HG02759 (cell line): Measurements from ENCODE around the gene GFER.
A peak's percentile ranks its signal among the peaks of the same experiment; 100 is the strongest.
"Not testable (repeated sequence)": the region's sequence is repeated elsewhere in the genome, so short reads cannot be mapped to it uniquely, and the experiment has no call there.

Experiments used
- ATAC-seq: cut with Tn5 transposase; IDR thresholded peaks from one replicate; pipeline ENCODE4 v1.9.1; 2021; ENCODE audit warnings: mild to moderate bottlenecking, moderate library complexity; ENCODE audit not compliant: unreplicated experiment

The GFER gene

DNA sequence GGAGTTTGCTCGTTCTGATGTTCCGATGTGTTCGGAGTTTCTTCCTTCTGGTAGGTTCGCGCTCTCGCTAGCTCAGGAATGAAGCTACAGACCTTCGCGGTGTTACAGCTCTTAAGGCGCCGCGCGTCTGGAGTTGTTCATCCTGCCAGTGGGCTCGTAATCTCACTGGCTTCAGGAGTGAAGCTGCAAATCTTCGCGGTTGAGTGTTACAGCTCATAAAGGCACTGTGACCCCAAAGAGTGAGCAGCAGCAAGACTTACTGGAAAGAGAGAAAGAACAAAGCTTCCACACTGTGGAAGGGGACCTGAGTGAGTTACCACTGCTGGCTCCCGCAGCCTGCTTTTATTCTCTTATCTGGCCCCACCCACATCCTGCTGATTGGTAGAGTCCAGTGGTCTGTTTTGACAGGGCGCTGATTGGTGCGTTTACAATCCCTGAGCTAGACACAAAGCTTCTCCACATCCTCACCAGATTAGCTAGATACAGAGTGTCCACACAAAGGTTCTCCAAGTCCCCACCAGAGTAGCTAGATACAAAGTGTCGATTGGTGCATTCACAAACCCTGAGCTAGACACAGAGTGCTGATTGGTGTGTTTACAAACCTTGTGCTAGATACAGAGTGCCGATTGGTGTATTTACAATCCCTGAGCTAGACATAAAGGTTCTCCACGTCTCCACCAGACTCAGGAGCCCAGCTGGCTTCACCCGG lies 26.4 kb upstream of the GFER start:
- ATAC-seq = not testable (repeated sequence)

DNA sequence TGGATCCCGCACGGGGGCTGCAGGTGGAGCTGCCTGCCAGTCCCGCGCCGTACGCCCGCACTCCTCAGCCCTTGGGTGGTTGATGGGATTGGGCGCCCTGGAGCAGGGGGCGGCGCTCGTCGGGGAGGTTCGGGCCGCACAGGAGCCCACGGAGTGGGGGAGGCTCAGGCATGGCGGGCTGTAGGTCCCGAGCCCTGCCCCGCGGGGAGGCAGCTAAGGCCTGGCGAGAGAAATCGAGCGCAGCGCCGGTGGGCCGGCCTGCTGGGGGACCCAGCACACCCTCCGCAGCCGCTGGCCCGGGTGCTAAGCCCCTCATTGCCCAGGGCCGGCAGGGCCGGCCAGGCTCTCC lies 25.9 kb upstream of the GFER start:
- not testable (repeated sequence) for ATAC-seq

DNA sequence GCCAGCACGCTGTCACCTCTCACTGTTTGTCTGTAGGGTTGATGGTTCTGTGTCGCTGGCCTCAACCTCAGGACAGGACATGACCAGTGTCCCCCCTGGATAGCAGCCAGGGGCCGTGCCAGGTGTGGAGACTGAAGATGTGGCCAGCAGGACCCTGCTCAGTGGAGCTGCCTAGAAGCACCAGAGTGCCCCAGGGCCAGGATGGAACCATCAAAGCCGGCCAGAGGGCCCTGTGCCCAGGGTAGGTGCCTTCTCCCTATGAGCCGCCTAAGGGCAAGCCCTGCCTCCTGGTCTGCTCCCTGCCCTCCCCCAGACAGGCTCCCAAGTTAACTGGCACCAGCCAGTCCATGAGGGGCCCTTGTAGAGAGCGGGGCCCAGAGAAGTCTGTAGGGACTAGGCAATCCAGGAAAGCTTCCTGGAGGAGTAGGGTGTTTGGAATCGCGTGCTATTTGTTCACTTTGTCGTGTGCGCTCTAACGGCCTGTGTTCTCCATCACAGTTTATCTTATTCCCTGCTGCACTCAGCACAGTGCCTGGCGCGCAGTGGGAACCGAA lies 25.2 kb upstream of the GFER start:
- no peak for ATAC-seq

DNA sequence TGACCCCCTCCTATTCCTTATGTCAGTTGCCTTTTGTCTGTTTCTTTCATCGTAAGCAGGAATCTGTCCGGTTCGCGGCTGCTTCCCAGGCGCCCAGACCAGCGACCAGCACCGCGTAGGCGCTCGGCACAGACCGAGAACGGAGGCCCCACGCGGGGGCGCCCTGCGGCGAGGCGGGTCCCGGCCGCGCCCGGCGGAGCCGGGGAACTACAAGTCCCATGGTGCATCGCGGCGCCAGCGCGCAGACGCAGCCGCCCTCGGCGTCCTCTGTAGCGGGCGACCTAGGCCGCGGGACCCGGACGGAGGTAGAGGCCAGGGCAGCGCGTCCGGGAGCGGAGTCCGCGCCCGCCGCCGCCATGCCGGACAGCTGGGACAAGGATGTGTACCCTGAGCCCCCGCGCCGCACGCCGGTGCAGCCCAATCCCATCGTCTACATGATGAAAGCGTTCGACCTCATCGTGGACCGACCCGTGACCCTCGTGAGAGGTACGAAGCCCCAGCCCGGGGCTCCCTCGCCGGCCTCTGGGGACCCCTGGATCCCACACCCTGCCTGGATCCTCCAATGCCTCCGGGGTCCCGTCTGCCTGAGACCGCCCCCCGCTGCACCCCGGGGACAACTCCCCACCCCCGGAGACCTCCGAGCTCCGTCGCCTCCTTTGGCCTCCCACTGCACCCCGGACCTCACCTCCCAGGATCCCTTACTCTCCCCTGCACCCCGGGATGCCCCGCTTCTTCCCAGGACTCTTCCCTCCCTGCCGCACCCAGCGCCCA lies 24.5 kb upstream of the GFER start, which contains the start of gene NDUFB10:
TSS of gene NDUFB10 (plus strand) at position 270 of the 771 bp plus-strand sequence. CDS start at position 357, 87 bp downstream.
- ATAC-seq = peak; percentile 79

DNA sequence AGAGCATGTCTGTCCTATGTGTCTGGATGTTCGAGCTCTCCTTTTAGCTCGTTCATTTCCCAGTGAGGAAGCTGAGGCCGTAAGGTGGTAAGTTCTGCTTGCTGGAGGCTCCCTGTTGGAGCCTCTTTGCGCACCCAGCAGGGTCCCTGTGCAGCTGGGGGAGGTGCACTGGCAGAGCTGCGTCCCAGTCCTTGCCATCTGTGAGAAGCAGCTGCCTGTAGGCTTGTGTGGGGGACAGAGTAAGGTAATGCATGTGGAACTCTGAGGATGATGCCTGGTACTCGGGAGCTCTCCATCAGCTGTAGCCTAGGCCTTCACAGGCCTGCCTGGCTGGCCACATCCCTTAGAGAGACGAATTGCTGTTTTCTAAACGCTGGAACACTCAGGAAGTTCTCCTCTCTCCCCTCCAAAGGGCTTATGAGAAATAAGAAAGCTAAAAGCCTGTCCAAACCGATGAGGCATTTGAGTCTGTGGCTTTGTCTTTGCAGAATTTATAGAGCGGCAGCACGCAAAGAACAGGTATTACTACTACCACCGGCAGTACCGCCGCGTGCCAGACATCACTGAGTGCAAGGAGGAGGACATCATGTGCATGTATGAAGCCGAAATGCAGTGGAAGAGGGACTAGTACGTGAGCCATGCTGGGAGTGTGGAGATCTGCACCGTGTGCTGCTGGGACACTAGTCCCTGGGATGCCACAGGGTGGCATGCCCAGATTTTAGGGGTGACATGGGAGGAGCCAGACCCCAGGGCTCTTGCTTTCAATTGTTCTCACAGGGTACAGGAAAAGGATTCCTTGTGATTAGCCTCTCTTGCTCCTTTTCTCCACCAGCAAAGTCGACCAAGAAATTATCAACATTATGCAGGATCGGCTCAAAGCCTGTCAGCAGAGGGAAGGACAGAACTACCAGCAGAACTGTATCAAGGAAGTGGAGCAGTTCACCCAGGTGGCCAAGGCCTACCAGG lies 23.0 kb upstream of the GFER start:
- no peak for ATAC-seq

DNA sequence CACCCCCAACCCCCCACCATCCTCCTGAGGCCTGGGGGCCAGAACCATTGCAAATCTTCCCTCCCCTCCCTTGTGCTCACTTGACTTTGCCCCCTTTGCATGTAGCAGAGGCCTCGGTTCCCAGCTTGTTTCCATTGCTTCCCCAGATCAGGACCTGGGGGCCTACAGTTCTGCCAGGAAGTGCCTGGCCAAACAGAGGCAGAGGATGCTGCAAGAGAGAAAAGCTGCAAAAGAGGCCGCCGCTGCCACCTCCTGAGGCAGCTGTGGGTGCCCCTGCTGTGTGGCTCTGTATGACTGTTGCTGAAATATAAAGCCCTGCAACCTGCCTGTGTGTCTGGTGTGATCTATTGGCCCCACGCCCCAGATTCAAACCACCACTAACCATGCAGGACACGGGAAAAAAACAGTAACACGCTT lies 22.3 kb upstream of the GFER start:
- ATAC-seq = no peak

DNA sequence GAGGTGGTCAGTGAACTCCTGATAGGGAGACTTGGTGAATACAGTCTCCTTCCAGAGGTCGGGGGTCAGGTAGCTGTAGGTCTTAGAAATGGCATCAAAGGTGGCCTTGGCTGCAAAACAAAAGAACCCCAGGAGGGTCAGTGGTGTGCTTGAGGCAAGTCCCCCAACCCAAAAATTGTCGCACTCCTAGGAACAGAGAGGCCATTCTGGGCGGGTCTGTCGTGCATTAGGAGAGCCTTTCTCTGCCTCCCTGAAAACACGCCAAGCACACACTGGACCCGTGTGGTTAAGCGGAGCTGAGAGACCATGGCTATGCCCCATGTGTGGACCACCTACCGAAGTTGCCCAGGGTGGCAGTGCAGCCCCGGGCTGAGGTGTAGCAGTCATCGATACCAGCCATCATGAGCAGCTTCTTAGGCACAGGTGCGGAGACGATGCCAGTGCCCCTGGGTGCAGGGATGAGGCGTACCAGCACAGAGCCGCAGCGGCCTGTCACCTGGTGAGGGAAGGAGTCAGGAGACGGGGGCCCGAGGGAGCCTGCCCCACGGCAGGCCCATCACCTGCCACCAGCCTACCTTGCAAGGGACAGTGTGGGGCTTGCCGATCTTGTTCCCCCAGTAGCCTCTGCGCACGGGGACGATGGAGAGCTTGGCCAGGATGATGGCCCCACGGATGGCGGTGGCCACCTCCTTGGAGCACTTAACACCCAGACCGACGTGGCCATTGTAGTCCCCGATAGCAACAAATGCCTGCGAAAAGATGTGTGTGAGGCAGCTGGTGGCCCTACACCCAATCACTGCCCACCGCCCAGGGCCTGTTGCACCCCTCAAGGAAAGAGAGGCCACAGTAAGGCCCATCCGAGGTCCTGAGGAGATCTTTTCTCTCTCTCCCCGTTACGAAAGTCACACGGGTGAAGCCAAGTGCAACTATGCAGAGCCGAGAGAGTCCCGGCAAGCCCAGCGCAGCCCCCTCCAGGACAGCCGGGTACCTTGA lies 21.5 kb upstream of the GFER start:
- ATAC-seq = not testable (repeated sequence)

DNA sequence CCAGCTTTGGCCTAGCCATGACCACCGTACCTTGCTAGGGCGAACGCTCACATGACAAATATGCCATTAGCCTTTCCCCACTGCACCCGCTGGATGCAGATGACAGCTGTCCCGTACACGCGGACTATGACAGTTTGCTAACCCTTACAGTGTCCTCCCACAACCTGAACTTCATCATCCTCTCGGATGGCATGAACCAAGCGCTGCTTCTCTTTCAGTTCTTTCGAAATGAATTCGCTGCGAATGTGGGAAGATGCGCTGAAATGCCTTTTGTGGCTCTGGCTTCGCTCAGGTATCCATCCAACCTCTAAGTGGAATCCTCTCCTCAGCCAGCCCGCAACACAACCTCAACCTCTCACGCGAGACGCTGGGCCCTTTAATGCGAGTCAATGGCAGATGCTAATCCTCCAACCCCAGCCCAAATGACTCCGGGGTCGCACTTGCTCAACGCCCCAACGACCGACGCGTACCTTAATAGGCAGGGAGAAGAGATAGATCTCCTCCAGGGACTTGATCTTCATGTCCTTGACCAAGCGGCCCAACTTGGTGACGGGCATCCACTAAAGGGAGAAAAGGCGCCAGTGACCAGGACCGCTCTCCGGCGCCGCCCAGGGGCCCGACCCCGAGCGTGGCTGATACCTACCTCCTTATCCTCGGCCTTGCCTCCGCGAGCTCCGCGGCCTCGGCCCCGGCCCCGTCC lies 20.0 kb upstream of the GFER start:
- peak; percentile 1 for ATAC-seq

DNA sequence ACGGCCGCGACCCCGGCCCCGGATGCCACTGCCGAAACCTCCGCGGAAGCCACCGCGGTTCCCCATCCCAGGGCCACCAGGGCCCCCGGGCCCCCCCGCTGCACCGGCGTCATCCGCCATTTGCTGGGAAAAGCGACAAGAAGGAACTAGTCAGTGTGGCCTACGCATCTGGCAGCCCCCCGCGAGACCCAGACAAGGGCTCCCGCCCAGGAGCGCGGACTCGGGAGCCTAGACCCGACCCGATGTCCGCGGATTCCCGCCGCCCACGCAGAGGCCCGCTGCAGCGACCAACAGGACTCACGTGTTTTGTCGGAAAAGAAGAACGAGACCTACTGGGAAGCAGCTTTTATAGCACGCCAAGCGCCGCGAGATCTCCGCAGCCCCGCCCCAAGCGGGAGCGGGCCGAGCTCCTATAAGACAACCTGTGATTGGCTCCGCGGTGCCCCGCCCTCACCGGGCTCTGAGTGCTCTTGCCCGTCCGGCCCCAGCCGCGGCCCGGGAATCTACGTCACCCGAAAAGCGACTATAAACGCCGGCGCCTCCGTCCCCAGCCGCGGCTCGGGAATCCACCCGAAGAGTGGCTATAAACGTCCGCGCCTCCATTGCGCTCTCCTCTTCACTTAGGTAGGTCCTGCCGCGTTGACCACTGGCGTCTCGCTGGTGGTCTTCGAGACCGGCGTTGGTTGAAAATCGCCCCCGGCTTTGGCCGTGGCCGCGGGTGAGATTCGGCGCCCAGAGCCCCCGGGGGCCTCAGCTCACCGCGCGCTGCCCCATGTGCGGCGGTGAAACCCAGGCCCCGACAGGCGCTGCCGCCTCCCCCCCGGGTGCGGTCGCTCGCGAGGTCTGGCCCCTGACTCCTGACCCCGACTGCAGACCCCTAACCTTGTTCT lies 19.2 kb upstream of the GFER start, which contains the start of gene RPS2:
TSS of gene RPS2 (minus strand) at position 321 of the 890 bp plus-strand sequence. CDS start at position 120, 201 bp downstream.
- peak; percentile 87 for ATAC-seq

DNA sequence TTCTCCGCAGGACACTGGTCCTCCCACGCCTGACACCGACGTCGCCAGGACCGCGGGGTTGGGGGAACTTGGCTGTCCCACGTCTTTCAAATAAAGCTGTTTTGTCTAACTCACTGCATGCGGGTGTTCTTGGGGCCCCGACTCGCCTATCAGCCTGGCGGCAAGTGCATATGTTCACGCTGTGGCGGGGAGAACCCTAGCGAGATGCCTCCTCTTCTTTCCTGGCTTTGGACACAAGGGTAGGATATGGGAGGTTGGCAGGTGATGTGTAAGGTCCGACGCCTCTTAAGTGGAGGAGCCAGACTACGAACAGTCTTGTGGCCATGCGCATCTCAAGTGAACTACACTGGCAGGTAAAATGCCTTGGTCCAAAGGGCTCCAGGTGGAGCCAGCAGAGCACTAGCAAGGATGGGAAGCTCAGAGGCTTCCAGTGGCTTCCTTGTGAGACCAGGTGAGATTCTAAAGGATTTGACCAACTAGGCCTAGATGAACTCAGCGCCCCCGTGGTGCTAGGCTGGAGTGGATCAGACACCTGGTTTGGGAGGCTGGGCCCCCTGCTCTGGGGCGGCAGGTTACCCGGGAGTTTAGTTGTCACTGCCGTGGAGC lies 18.5 kb upstream of the GFER start:
- no peak for ATAC-seq

DNA sequence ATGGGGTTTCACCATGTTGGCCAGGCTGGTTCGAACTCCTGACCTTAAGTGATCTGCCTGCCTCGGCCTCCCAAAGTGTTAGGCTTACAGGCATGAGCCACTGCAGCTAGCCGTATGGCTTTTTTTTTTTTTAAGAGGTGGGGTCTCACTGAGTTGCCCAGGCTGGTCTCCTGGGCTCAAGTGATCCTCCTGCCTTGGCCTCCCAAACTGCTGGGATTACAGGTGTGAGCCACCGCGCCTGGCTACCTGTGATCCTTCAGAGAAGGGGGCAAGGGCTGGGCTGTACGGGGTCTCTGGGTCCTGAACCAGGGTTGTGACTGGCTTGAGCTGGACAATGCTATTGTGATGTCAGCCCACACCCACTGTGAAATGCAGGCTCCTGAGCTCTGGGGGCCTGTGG lies 17.5 kb upstream of the GFER start, which contains the start of gene RNF151:
TSS of gene RNF151 (plus strand) at position 397 of the 400 bp plus-strand sequence. CDS start 26 bp downstream, outside the sequence.
- ATAC-seq = no peak

DNA sequence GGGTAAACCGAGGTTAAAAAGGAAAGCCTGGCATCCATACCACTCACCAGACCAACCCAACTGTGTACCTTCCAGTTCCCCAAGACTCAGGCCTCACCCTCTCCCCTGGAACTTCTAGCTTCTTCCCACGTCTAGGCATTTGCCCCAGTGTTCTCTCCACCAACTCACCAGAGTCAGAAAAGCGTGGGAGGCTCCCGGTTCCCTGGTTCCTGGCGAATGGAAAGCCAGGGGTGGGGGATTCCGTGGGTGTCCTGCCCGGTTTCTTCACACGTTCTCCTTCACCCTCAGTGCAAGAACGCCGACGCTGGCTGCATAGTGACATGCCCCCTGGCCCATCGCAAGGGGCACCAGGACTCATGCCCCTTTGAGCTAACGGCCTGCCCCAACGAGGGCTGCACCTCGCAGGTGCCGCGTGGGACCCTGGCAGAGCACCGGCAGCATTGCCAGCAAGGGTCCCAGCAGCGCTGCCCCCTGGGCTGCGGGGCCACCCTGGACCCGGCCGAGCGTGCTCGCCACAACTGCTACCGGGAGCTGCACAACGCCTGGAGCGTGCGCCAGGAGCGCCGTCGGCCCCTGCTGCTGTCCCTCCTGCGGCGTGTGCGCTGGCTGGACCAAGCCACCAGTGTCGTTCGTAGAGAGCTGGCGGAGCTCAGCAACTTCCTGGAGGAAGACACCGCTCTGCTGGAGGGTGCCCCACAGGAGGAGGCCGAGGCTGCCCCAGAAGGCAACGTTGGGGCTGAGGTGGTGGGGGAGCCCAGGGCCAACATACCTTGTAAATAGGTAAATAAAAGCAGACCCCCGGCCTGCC lies 15.6 kb upstream of the GFER start:
- no peak for ATAC-seq

DNA sequence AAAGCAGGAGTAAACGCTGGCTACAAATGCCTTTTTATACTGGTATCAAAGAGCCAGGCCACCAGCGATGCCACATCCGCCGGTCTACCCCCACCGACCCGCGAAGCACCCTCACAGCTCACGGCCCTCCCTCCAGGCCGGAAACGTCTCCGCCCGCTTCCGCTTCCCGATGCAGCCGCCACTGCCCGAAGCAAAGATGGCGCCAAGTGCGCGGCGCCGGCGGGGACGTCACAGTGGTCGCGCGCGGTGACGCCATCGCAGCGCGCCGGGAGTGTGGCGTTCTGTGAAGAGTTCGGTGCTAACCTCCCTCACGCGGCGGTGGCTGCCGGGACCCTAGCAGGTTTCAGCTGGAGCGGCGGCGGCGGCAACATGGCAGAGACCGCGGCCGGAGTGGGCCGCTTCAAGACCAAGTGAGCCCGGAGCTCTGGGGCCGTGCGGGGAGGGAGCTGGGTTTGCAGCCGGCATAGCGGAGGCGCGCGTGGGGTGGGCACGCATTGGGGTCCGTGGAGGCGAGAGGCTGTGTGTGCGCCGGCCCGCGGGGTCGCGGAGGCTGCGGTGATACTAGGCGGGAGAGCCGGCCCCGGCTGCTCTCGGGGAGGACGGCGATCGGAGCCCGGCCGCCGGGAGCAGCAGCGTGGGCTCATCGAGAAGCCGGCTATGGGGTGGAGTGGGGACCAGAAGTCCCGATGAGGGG lies 12.1 kb upstream of the GFER start, which contains the start of gene TBL3:
TSS of gene TBL3 (plus strand) at position 258 of the 694 bp plus-strand sequence. CDS start at position 370, 112 bp downstream.
- ATAC-seq = peak; percentile 89

DNA sequence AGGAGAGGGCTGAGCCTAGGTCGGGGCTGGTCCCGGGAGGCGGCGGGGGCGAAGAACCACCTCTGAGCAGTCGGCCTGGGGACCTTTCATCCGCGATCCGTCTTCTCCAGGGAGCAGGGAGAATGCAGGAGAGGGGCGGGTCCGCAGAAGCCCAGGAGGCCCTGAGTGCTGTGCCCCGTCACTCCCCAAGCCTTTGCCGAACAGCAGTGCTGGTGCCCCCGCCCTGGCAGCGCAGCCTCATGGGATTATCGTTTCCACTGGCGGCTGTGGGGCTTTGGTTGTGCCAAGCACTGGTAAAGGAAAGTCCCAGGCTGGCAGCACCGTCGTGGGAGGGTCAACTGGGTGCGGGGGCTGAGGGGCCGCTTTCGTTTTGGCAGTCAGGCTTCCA lies 11.5 kb upstream of the GFER start:
- ATAC-seq = no peak

DNA sequence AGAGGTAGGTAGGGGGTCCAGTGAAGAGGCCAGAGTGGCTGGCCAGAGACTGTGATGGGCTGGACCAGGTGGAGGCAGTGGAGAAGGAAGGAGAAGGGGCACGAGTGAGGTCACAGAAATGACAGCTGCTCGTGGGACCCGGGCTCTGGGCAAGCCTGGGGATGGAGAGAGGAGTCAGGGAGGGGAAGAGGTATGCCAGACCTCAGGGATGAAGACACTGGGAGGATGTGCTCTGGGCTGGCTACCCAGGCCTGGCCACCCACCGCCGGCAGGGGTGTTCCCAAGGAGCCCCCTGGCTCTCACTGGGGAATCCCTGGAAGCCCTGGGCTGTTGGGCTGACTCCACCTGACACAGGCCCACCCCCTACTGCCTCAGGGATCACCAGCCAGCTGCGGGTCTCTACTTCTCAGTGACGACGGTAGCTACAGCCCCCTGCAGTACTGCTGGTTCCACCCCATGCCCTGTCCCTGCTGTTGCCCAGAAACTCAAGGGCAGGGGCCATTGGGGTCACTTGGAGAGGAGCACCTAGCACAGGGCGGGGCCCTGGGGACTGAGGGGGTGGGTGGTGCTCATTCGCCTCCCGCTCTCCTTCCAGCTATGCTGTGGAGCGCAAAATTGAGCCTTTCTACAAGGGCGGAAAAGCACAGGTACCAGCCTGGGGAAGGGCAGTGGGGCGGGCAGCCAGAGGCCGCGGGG lies 10.4 kb upstream of the GFER start:
- no peak for ATAC-seq
